Measurements from ENCODE around the gene EPYC.
A peak's percentile ranks its signal among the peaks of the same experiment; 100 is the strongest.

The EPYC gene

GRCh38 chr12:91004872-91005271 is at the start of gene EPYC:
EPYC (minus strand) TSS chr12:91004972; CDS start chr12:91002565, 2,407 bp downstream.
- no peak for DNase-seq (ENCODE audit: low spot score)

GRCh38 chr12:91053951-91054715 is 49.4 kb upstream of the EPYC start:
- peak; percentile 5 for DNase-seq (ENCODE audit: low spot score)

GRCh38 chr12:91052026-91052425 is 47.3 kb upstream of the EPYC start:
- DNase-seq (ENCODE audit: low spot score) = no peak

GRCh38 chr12:91044586-91044985 is 39.8 kb upstream of the EPYC start:
- DNase-seq (ENCODE audit: low spot score) = no peak

- DNase-seq (ENCODE audit: low spot score) = no peak
These were observed 38.6 kb upstream of the EPYC start for GRCh38 chr12:91043408-91043807.

GRCh38 chr12:91040096-91040755 is 35.5 kb upstream of the EPYC start:
- DNase-seq (ENCODE audit: low spot score) = peak; percentile 5

- no peak for DNase-seq (ENCODE audit: low spot score)
These were observed 32.5 kb upstream of the EPYC start for GRCh38 chr12:91037276-91037675.

GRCh38 chr12:91033251-91033650 is 28.5 kb upstream of the EPYC start:
- DNase-seq (ENCODE audit: low spot score) = no peak

GRCh38 chr12:91023326-91024004 is 18.7 kb upstream of the EPYC start:
- peak; percentile 29 for DNase-seq (ENCODE audit: low spot score)

GRCh38 chr12:91021076-91021475 is 16.3 kb upstream of the EPYC start:
- no peak for DNase-seq (ENCODE audit: low spot score)

GRCh38 chr12:91019455-91019854 is 14.7 kb upstream of the EPYC start:
- no peak for DNase-seq (ENCODE audit: low spot score)

- DNase-seq (ENCODE audit: low spot score) = no peak
These were observed 12.9 kb upstream of the EPYC start for GRCh38 chr12:91017511-91018263.

GRCh38 chr12:91017043-91017442 is 12.3 kb upstream of the EPYC start:
- DNase-seq (ENCODE audit: low spot score) = no peak

GRCh38 chr12:91009319-91009950 is 4.7 kb upstream of the EPYC start:
- DNase-seq (ENCODE audit: low spot score) = no peak

GRCh38 chr12:91007531-91008290 is 2.9 kb upstream of the EPYC start:
- DNase-seq (ENCODE audit: low spot score) = no peak

- DNase-seq (ENCODE audit: low spot score) = no peak
These were observed 1.0 kb downstream of the EPYC start for GRCh38 chr12:91003737-91004136.

GRCh38 chr12:91001306-91001705 is 3.5 kb downstream of the EPYC start:
- DNase-seq (ENCODE audit: low spot score) = no peak

GRCh38 chr12:90999966-91000365 is 4.8 kb downstream of the EPYC start:
- DNase-seq (ENCODE audit: low spot score) = no peak

- no peak for DNase-seq (ENCODE audit: low spot score)
These were observed 5.2 kb downstream of the EPYC start for GRCh38 chr12:90999527-90999926.

- no peak for DNase-seq (ENCODE audit: low spot score)
These were observed 9.8 kb downstream of the EPYC start for GRCh38 chr12:90995010-90995409.

- no peak for DNase-seq (ENCODE audit: low spot score)
These were observed 12.8 kb downstream of the EPYC start for GRCh38 chr12:90991952-90992465.
